Trophoblast cell (in vitro differentiated cells and primary cell): ENCODE data around the gene POMT1.

Experiments
- DNase-seq, 2 donors: peaks; one replicate each; pipeline ENCODE4 v3.0.0-alpha.2; 2016
- H2AFZ ChIP-seq: 2 replicates; pipeline ENCODE4 v1.6.1; 2013; ENCODE audit warnings: low read length, moderate library complexity, mild to moderate bottlenecking; ENCODE audit not compliant: insufficient read depth, poor library complexity
- H2AK5ac ChIP-seq: 2 replicates; pipeline ENCODE4 v1.6.1; 2013; ENCODE audit warnings: mild to moderate bottlenecking, low read length
- H2BK120ac ChIP-seq: 2 replicates; pipeline ENCODE4 v1.6.1; 2013; ENCODE audit warnings: low read length, mild to moderate bottlenecking, moderate library complexity; ENCODE audit not compliant: insufficient read depth, poor library complexity
- H2BK12ac ChIP-seq: 2 replicates; pipeline ENCODE4 v1.6.1; 2013; ENCODE audit warnings: mild to moderate bottlenecking, low read length, moderate library complexity
- H2BK5ac ChIP-seq: 2 replicates; pipeline ENCODE4 v1.6.1; 2013; ENCODE audit warnings: low read length, low read depth, moderate library complexity, mild to moderate bottlenecking; ENCODE audit not compliant: poor library complexity
- H3K14ac ChIP-seq: 2 replicates; pipeline ENCODE4 v1.6.1; 2013; ENCODE audit warnings: mild to moderate bottlenecking, low read length
- H3K18ac ChIP-seq: 2 replicates; pipeline ENCODE4 v1.6.1; 2013; ENCODE audit warnings: mild to moderate bottlenecking, low read length
- H3K23ac ChIP-seq: 2 replicates; pipeline ENCODE4 v1.6.1; 2013; ENCODE audit warnings: low read length
- H3K27ac ChIP-seq: 2 replicates; pipeline ENCODE4 v1.5.1; 2013; ENCODE audit warnings: low read depth, mild to moderate bottlenecking, inconsistent platforms, low read length, moderate library complexity
- H3K27me3 ChIP-seq: 2 replicates; pipeline ENCODE4 v1.6.1; 2013; ENCODE audit warnings: inconsistent platforms, mild to moderate bottlenecking, low read length, moderate library complexity; ENCODE audit not compliant: insufficient read depth
- H3K36me3 ChIP-seq, 2 experiments: 1 replicate in 1 of 2; 2 replicates in 1 of 2; pipeline ENCODE4 v1.6.1; 2013; ENCODE audit warnings: low read length in 2 of 2, mild to moderate bottlenecking in 2 of 2, moderate library complexity in 1 of 2; ENCODE audit not compliant: insufficient read depth in 2 of 2, control insufficient read depth in 1 of 2
- H3K4ac ChIP-seq: 2 replicates; pipeline ENCODE4 v1.6.1; 2013; ENCODE audit warnings: low read depth, mild to moderate bottlenecking, low read length, moderate library complexity
- H3K4me1 ChIP-seq, 2 experiments: 1 replicate in 1 of 2; 2 replicates in 1 of 2; pipeline ENCODE4 v1.6.1; 2013; ENCODE audit warnings: low read length in 2 of 2, mild to moderate bottlenecking in 2 of 2, moderate library complexity in 1 of 2; ENCODE audit not compliant: insufficient read depth in 2 of 2, control insufficient read depth in 1 of 2
- H3K4me2 ChIP-seq: 2 replicates; pipeline ENCODE4 v1.6.1; 2013; ENCODE audit warnings: inconsistent platforms, mild to moderate bottlenecking, low read length, moderate library complexity
- H3K4me3 ChIP-seq: 2 replicates; pipeline ENCODE4 v1.5.1; 2013; ENCODE audit warnings: mild to moderate bottlenecking, low read depth, low read length, inconsistent platforms
- H3K79me1 ChIP-seq: one replicate; pipeline ENCODE4 v1.6.1; 2013; ENCODE audit warnings: low read length
- H3K79me2 ChIP-seq: 2 replicates; pipeline ENCODE4 v1.6.1; 2013; ENCODE audit warnings: low read length, mild to moderate bottlenecking; ENCODE audit not compliant: control insufficient read depth, insufficient read depth, poor library complexity
- H3K9ac ChIP-seq: 2 replicates; pipeline ENCODE4 v1.6.1; 2013; ENCODE audit warnings: mild to moderate bottlenecking, low read length
- H3K9me3 ChIP-seq: 2 replicates; pipeline ENCODE4 v1.6.1; 2013; ENCODE audit warnings: low read depth, mild to moderate bottlenecking, control low read depth, inconsistent platforms, low read length; ENCODE audit not compliant: insufficient read depth
- H4K12ac ChIP-seq: 2 replicates; pipeline ENCODE4 v1.6.1; 2013; ENCODE audit warnings: low read depth, mild to moderate bottlenecking, low read length, moderate library complexity
- H4K8ac ChIP-seq: 2 replicates; pipeline ENCODE4 v1.6.1; 2013; ENCODE audit warnings: low read depth, mild to moderate bottlenecking, low read length, moderate library complexity
- H4K91ac ChIP-seq: one replicate; pipeline ENCODE4 v1.6.1; 2013; ENCODE audit warnings: low read depth, mild to moderate bottlenecking, low read length, moderate library complexity
- WGBS: extraction: QIAGEN DNeasy Blood & Tissue Kit; methylation state at CpG from one replicate; pipeline ENCODE4 v1.1.7; 2013; ENCODE audit warnings: missing lambda C conversion rate; ENCODE audit not compliant: insufficient read length, insufficient coverage; ENCODE audit errors: extremely low coverage; 5-methylcytosine and 5-hydroxymethylcytosine counted together

Gene POMT1

DNA sequence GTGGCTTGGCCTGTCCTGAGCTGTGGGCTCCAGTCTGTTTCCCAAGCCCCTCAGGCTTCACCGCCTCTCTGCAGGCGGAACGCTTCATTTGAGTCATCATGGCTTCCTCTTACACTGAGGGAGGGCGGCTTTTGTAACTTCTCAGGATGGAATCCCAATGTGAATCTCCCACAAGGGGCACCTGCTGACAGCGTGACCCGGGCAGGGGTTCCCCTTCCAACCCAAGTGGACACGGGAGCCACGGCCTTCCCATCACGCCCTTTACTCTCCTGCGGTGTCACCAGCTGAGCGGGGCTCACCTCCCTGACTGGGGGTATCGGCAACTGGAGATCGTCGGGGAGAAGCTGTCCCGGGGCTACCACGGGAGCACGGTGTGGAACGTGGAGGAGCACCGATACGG lies 15.8 kb downstream of the POMT1 start:
- no peak overlapping the region for H2BK5ac ChIP-seq
- H3K4ac ChIP-seq = no peak overlapping the region
- no peak overlapping the region for H4K91ac ChIP-seq
- no peaks in the 10 kb centered on the region for H3K79me2 ChIP-seq
- H3K27me3 ChIP-seq = no peaks in the 10 kb centered on the region
- no peak for DNase-seq
- H3K4me1 ChIP-seq = no peaks in the 10 kb centered on the region
- H3K4me3 ChIP-seq = no peak overlapping the region
- H3K79me1 ChIP-seq = no peaks in the 10 kb centered on the region
- no peak overlapping the region for H3K27ac ChIP-seq
- no peak overlapping the region for H3K14ac ChIP-seq
- no peak overlapping the region for H2AFZ ChIP-seq
- H4K8ac ChIP-seq = no peak overlapping the region
- H2AK5ac ChIP-seq = no peak overlapping the region
- no peak overlapping the region for H3K23ac ChIP-seq
- H2BK120ac ChIP-seq = no peak overlapping the region
- no peak overlapping the region for H3K9ac ChIP-seq
- no peak overlapping the region for H4K12ac ChIP-seq
- H2BK12ac ChIP-seq = no peak overlapping the region
- H3K4me2 ChIP-seq = no peak overlapping the region
- peaks cover 92 to 95% of the 10 kb centered on the region in 2 experiments for H3K36me3 ChIP-seq
- WGBS = no CpG with 5 or more reads among the region's 20 CpGs
- no peak overlapping the region for H3K18ac ChIP-seq
- peaks cover 12% of the 10 kb centered on the region for H3K9me3 ChIP-seq

DNA sequence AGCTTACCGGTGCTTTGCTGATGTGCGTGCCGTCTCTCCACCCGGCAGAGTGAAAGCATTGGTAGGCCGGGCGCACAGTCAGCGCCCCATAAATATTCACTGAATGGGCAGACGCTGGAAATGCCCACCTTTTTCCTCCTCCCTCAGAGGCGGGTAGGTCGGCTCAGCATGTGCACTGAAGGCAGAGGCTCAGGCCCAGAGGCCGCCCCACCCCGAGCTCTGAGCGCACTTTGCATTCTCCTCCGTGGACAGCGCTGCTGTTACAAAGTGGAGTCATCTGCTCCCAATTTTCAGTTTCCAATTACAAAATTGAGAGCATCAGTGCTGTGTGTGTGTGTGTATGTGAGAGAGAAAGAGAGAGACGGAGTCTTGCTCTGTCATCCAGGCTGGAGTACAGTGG lies 17.8 kb downstream of the POMT1 start:
- Histone ChIP-seq H3K4me2 (no peak overlapping the region), H2BK12ac (no peak overlapping the region), H2AFZ (no peak overlapping the region), H3K9ac (no peak overlapping the region), H3K79me2 (no peaks in the 10 kb centered on the region), H3K4ac (no peak overlapping the region), H3K4me3 (no peak overlapping the region), H2BK120ac (no peak overlapping the region), H3K4me1 (peaks cover 6 to 9% of the 10 kb centered on the region in 2 experiments), H3K36me3 (peaks cover 89 to 96% of the 10 kb centered on the region in 2 experiments), H3K9me3 (peaks cover 12% of the 10 kb centered on the region), H3K27ac (no peak overlapping the region), H3K79me1 (peaks cover 3% of the 10 kb centered on the region), H3K23ac (no peak overlapping the region), H3K14ac (no peak overlapping the region), H4K8ac (no peak overlapping the region), H4K12ac (no peak overlapping the region), H3K18ac (no peak overlapping the region), H2AK5ac (no peak overlapping the region), H3K27me3 (no peaks in the 10 kb centered on the region), H2BK5ac (no peak overlapping the region), H4K91ac (no peak overlapping the region)
- WGBS = no CpG with 5 or more reads among the region's 16 CpGs
- DNase-seq = no peak

DNA sequence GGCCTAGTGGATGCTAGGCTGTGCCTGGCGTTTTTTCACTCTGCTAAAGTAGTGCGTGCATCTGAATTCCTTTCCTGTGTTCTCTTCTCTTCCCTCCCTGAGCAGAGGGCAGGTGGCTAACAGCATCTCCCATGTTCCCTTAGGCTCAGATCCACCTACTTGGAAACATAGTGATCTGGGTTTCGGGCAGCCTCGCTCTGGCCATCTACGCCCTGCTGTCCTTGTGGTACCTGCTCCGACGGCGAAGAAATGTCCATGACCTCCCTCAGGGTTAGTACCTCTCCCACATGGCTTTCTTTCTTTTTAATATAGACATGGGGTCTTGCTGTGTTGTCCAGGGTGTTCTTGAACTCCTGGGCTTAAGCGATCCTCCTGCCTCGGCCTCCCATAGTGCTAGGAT lies 18.5 kb downstream of the POMT1 start:
- H3K18ac ChIP-seq = no peak overlapping the region
- no peak overlapping the region for H2BK12ac ChIP-seq
- no peak overlapping the region for H3K4me2 ChIP-seq
- no peak overlapping the region for H2AK5ac ChIP-seq
- H2BK5ac ChIP-seq = no peak overlapping the region
- H3K79me2 ChIP-seq = no peaks in the 10 kb centered on the region
- no peak overlapping the region for H4K8ac ChIP-seq
- H3K23ac ChIP-seq = no peak overlapping the region
- H3K4me3 ChIP-seq = no peak overlapping the region
- no peak overlapping the region for H4K12ac ChIP-seq
- H3K79me1 ChIP-seq = peaks cover 3% of the 10 kb centered on the region
- H4K91ac ChIP-seq = no peak overlapping the region
- H3K9ac ChIP-seq = no peak overlapping the region
- H3K27ac ChIP-seq = no peak overlapping the region
- no peak overlapping the region for H2AFZ ChIP-seq
- H3K36me3 ChIP-seq = peaks cover 89 to 96% of the 10 kb centered on the region in 2 experiments
- WGBS = no CpG with 5 or more reads among the region's 10 CpGs
- peaks cover 6 to 9% of the 10 kb centered on the region in 2 experiments for H3K4me1 ChIP-seq
- H3K9me3 ChIP-seq = peaks cover 10% of the 10 kb centered on the region
- DNase-seq = no peak
- H3K4ac ChIP-seq = no peak overlapping the region
- no peak overlapping the region for H2BK120ac ChIP-seq
- H3K27me3 ChIP-seq = no peaks in the 10 kb centered on the region
- H3K14ac ChIP-seq = no peak overlapping the region

DNA sequence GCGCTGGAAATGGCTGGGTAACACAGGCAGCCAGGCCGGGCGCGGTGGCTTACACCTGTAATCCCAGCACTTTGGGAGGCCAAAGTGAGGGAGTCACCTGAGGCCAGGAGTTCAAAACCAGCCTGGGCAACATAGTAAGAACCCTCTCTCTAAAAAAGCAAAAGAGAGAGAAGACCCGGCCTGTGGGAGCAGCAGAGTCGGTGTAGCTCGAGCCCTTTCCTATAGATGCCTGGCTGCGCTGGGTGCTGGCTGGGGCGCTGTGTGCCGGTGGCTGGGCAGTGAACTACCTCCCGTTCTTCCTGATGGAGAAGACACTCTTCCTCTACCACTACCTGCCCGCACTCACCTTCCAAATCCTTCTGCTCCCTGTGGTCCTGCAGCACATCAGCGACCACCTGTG lies 19.1 kb downstream of the POMT1 start:
- Histone ChIP-seq H3K79me2 (no peaks in the 10 kb centered on the region), H4K8ac (no peak overlapping the region), H4K12ac (no peak overlapping the region), H3K4me2 (no peak overlapping the region), H2AFZ (no peak overlapping the region), H3K9me3 (peaks cover 9% of the 10 kb centered on the region), H3K14ac (no peak overlapping the region), H3K18ac (no peak overlapping the region), H4K91ac (no peak overlapping the region), H3K36me3 (peaks cover 90 to 96% of the 10 kb centered on the region in 2 experiments), H3K27ac (no peak overlapping the region), H3K23ac (no peak overlapping the region), H2BK12ac (no peak overlapping the region), H2BK5ac (no peak overlapping the region), H3K4ac (no peak overlapping the region), H3K79me1 (peaks cover 3% of the 10 kb centered on the region), H3K27me3 (no peaks in the 10 kb centered on the region), H3K9ac (no peak overlapping the region), H2BK120ac (no peak overlapping the region), H3K4me1 (peaks cover 6 to 9% of the 10 kb centered on the region in 2 experiments), H2AK5ac (no peak overlapping the region), H3K4me3 (no peak overlapping the region)
- no peak for DNase-seq
- no CpG with 5 or more reads among the region's 13 CpGs for WGBS
